ENCODE data around the gene MIAT.

The MIAT gene

DNA sequence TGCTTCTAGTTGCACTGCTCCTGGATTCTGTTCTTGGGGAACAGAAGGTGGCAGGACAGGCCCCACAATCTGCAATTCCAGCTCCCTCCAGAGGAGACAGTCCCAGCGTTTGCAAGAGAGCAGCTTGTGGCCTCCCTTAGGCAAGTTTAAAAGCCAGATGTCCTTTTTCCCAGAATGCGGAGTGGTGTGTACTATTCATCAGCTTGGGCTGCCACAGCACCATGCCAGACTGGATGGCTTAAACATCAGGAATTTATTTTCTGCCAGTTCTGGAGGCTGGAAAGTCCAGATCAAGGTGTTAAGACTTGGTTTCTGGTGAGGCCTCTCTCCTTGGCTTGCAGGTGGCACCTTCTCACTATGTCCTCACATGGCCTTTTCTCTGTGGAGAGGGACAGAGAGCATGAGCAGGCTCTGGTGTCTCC lies 11.7 kb downstream of the MIAT start:
- peak; percentile 44 to 50 for DNase-seq
- TF ChIP-seq GATA1 (IDR thresholded peaks at IDR 0.05; ENCODE audit: low read depth, low read length) (no peak), POLR2A (IDR thresholded peaks at IDR 0.05; ENCODE audit: low read length) (no peak)

DNA sequence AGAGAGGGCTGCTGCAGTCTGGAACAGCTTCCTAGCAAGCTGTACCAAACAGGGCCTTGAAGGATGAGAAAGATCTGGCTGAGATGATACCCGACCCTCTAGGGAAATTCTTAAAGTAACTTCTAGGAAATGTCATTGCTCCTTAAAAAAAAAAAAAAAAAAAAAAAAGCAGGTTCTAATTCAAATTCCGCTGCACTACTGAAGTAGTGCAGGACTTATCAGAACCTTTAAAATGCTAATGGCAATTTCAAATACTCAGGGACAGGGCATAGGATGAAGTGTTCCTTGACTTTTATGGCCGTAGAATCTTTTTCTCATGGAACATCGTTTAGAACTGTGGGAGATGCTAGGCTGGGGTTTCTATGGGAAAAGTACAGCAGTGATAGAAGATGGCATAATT lies 13.1 kb downstream of the MIAT start:
- TF ChIP-seq POLR2A (IDR thresholded peaks at IDR 0.05; ENCODE audit: low read length), result no peak
- no peak for TF ChIP-seq GATA1 (IDR thresholded peaks at IDR 0.05; ENCODE audit: low read depth, low read length)
- DNase-seq, result no peak

DNA sequence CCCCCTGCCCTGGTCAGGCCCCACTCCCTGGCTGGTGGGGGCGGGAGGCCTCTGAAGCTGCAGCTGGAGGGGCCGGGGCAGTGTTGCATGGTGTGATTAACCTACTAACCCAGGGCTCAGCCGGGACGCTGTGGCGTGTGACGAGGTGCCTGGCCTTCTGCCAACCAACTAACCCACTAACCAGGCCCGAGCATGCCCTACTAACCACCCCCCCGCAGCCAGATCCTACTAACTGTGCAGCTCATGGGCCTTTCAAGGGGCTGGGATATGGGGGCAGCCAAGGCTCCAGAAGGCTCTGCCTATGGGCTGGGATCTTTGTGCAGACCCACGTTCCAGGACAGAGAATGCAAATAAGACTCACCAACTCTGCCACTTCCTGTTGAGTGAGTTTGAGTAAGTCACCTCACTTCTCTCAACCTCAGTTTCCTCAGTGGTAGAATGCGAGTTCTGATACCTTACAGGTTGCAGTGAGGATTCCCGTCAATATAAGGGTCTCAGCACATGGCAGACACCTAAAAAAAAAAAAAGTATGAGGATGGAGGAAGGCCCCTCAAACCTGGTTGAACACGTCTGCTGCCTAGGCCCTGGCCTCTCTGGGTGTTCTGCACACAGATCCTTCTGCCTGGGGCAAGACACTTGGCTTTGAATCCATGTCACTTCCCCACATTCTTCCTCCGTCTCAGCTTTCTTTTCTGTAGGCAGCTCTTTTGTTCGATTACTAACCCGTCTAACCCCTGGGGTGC lies 14.1 kb downstream of the MIAT start:
- no peak for DNase-seq
- TF ChIP-seq GATA1 (IDR thresholded peaks at IDR 0.05; ENCODE audit: low read depth, low read length), result no peak
- TF ChIP-seq POLR2A (IDR thresholded peaks at IDR 0.05; ENCODE audit: low read length), result no peak

DNA sequence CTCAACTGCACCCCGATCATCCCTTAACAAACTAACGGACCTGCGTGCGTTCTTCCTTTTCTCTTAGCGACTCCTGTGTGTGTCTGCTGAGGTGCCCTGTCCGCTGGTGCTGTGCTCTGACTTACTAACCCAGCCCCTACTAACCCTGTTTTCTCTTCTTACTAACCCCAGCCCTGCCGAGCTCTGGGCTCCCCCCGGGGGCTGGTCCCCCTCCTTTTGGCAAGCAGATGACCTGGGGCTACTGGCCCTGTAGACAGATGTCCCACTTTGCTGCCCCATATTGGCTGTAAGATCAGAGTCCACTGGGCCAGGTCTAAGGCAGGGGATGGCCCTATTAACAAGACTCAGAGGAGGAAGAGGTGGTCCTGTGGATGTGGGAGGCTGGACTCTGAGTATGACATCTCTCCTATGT lies 14.7 kb downstream of the MIAT start:
- no peak for DNase-seq
- no peak for TF ChIP-seq GATA1 (IDR thresholded peaks at IDR 0.05; ENCODE audit: low read depth, low read length)
- TF ChIP-seq POLR2A (IDR thresholded peaks at IDR 0.05; ENCODE audit: low read length), result no peak

- TF ChIP-seq POLR2A (IDR thresholded peaks at IDR 0.05; ENCODE audit: low read length), result peak; percentile 70
- TF ChIP-seq GATA1 (IDR thresholded peaks at IDR 0.05; ENCODE audit: low read depth, low read length), result no peak
- peak; percentile 94 to 95 for DNase-seq
These were observed 15.4 kb downstream of the MIAT start for GRCh38 chr22:26672590-26673468.

GRCh38 chr22:26673486-26673885 lies 16.1 kb downstream of the MIAT start:
- peak in 1 of 2 experiments; percentile 44 for DNase-seq
- TF ChIP-seq POLR2A (IDR thresholded peaks at IDR 0.05; ENCODE audit: low read length), result no peak
- no peak for TF ChIP-seq GATA1 (IDR thresholded peaks at IDR 0.05; ENCODE audit: low read depth, low read length)

- peak; percentile 9 to 14 for DNase-seq
- TF ChIP-seq GATA1 (IDR thresholded peaks at IDR 0.05; ENCODE audit: low read depth, low read length), result no peak
- TF ChIP-seq POLR2A (IDR thresholded peaks at IDR 0.05; ENCODE audit: low read length), result no peak
These were observed 17.1 kb downstream of the MIAT start for GRCh38 chr22:26674211-26675190.

GRCh38 chr22:26675687-26676268 lies 18.4 kb downstream of the MIAT start:
- TF ChIP-seq POLR2A (IDR thresholded peaks at IDR 0.05; ENCODE audit: low read length), result no peak
- TF ChIP-seq GATA1 (IDR thresholded peaks at IDR 0.05; ENCODE audit: low read depth, low read length), result no peak
- no peak for DNase-seq

DNA sequence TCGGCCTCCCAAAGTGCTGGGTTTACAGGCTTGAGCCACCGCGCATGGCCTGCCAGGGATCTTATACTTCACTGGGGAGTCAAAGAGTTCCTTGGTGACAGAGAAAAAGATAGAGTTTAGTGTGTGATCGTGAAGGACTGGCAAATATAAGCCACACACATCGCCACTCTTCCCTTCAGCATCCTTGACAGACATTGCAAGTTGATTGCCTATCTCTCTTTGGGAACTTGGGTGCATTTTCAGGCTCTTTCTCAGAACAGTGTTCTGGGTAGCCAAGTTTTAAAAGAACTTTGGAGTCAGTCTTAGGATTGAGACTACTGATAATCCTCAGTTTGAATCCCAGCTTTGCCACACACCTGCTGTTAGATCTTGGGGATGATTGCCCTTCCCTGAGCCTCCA lies 19.8 kb downstream of the MIAT start:
- TF ChIP-seq GATA1 (IDR thresholded peaks at IDR 0.05; ENCODE audit: low read depth, low read length) (no peak), POLR2A (IDR thresholded peaks at IDR 0.05; ENCODE audit: low read length) (no peak)
- DNase-seq, result no peak

DNA sequence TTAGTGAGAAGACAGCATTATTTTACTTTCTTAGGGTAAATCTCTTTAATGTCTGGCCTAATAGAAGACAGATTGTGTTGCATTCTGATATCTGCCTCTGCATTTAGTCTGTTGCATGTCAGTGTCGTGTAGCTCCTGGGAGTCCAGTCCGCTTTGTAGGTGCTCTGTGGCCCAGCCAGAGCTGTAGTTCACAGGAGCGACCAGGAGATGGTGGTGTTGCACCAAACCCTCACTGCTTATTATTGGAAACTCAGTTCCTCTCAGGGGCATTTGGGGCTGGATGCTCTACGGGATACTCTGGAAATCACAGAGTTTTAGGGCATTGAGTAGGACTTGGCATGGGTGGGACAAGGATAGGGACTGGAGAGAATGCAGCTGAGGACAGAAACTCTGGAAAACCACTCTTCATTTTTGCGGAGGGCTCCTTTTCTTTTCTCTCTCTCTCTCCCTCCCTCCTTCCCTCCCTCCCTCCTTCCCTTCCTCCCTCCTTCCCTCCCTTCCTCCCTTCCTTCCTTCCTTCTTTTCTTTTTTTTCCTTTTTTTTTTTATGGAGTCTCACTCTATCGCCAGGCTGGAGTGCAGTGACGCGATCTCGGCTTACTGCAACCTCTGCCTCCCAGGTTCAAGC lies 21.7 kb downstream of the MIAT start:
- DNase-seq, result peak; percentile 69 to 79
- TF ChIP-seq POLR2A (IDR thresholded peaks at IDR 0.05; ENCODE audit: low read length), result no peak
- TF ChIP-seq GATA1 (IDR thresholded peaks at IDR 0.05; ENCODE audit: low read depth, low read length), result no peak

GRCh38 chr22:26680485-26680884 lies 23.1 kb downstream of the MIAT start:
- no peak for DNase-seq
- TF ChIP-seq POLR2A (IDR thresholded peaks at IDR 0.05; ENCODE audit: low read length), result no peak
- TF ChIP-seq GATA1 (IDR thresholded peaks at IDR 0.05; ENCODE audit: low read depth, low read length), result no peak

- TF ChIP-seq GATA1 (IDR thresholded peaks at IDR 0.05; ENCODE audit: low read depth, low read length), result no peak
- TF ChIP-seq POLR2A (IDR thresholded peaks at IDR 0.05; ENCODE audit: low read length), result no peak
- no peak for DNase-seq
These were observed 24.0 kb downstream of the MIAT start for GRCh38 chr22:26681395-26681821.

- no peak for DNase-seq
- TF ChIP-seq POLR2A (IDR thresholded peaks at IDR 0.05; ENCODE audit: low read length) (no peak), GATA1 (IDR thresholded peaks at IDR 0.05; ENCODE audit: low read depth, low read length) (no peak)
These were observed 26.8 kb downstream of the MIAT start for GRCh38 chr22:26684168-26684567.

All from erythroblast (primary cell).